ENCODE results near the gene FHAD1. TPM values are rescaled to one million over a fixed set of nuclear protein-coding genes. Genes with fewer than 3 reads are reported as not detected.

Gene FHAD1
- total RNA-seq, 1 donor from 2014 or later, result 0.32 TPM

- DNase-seq (ENCODE audit: low spot score), result no peak
- intact Hi-C loops (cut with DNase I), result loop anchor here (1.0 to 2.0 kb wide), 2 partner anchors 119 to 144 kb away; partner anchors contain the start of gene TMEM51
These were observed 25.2 kb downstream of the FHAD1 start for GRCh38 chr1:15272009-15272781.

DNA sequence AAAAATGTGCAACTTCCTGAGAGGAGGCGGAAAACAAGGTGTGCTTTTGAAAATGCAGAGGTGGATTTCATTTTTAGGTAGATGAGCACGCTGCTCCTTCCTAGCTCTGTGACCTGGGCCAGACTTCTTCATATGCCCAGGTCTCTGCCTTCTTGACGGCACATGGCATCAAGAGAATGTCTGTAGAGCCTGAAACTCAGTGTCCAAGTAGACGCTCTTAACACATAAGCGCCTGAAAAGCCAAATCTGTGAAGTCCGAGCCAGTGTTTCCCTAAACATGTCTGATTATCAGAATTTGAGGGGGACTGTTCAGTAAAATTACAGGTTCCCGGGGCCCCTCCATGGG, 25.7 kb downstream of the FHAD1 start:
- intact Hi-C loops (cut with DNase I), result loop anchor here (1.0 to 2.0 kb wide), 2 partner anchors 120 to 144 kb away; partner anchors contain the start of gene TMEM51
- DNase-seq (ENCODE audit: low spot score), result no peak

DNA sequence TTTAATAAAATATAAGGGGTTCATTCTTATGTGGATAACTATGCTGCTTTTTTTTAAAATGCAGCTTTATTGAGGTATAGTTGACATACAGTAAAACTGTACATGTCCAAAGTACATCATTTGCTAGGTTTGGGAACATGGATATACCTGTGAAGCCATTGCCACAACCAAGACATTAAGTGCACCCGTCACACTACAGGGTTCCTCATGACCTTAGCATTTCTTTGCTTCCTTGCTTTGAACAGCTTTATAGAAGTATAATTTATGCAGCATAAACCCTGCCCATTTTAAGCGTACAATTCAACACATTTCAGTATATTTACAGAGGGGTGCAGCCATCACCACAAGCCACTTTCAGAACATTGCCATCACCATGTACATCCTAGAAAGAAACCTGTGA, 26.3 kb downstream of the FHAD1 start:
- intact Hi-C loops (cut with DNase I), result loop anchor here (2.0 kb wide), 1 partner anchor 120 kb away; the partner anchor contains the start of gene TMEM51
- DNase-seq (ENCODE audit: low spot score), result no peak

DNA sequence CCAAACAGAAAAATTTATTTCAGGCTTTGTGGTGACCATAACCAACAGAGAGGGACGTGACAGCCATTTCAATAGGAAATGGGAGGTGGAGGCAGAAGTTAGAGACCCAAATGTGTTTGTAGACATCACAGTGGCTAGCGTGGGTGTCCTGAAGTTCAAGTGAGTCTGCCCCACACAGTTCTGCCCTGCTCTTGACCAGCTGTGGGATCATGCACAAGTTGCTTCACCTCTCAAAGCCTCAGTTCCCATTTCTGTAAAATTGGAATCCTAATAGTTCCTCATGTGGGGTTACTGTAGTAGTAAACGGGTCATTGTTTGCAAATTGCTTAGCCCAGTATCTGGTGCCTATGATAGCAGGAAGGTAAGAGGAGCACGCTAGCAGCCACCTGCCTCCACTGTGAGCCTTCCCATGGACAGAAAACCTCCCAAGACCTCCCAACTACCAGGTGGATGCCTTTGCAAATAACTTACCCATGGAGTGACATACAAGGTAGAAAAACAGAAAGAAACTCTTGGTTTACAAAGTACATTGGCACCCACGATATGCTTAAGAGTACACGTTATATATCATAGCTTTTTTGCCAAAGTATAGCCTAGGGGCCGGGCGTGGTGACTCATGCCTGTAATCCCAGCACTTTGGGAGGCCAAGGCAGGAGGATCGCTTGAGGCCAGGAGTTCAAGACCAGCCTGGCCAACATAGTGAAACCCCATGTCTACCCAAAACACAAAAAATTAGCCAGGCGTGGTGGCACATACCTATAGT, 29.1 kb downstream of the FHAD1 start:
- intact Hi-C loops (cut with DNase I), result no loop called here
- no peak for DNase-seq (ENCODE audit: low spot score)

GRCh38 chr1:15276691-15277446, 29.8 kb downstream of the FHAD1 start:
- DNase-seq (ENCODE audit: low spot score), result no peak
- intact Hi-C loops (cut with DNase I), result no loop called here

GRCh38 chr1:15277447-15277838, 30.4 kb downstream of the FHAD1 start:
- no peak for DNase-seq (ENCODE audit: low spot score)
- intact Hi-C loops (cut with DNase I), result no loop called here

DNA sequence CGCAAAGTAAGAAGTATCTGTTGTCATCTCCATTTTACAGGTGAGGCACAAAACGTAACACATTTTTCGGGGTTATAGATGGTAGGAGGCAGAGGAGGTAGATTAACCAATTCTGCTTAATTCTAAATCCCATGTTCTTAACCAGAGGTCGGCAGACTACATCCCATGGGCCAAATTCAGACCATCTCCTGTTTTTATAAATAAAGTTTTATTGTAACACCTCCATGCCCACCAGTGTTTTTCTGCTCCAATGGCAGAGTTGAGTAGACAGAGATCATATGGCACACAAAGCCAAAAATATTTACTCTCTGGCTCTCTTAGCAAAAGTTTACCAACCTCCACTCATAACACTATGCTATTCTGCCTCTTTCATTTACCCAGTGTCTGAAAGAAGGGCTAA, 30.9 kb downstream of the FHAD1 start:
- DNase-seq (ENCODE audit: low spot score), result no peak
- intact Hi-C loops (cut with DNase I), result no loop called here

GRCh38 chr1:15279576-15280230, 32.7 kb downstream of the FHAD1 start:
- intact Hi-C loops (cut with DNase I), result no loop called here
- DNase-seq (ENCODE audit: low spot score), result no peak

DNA sequence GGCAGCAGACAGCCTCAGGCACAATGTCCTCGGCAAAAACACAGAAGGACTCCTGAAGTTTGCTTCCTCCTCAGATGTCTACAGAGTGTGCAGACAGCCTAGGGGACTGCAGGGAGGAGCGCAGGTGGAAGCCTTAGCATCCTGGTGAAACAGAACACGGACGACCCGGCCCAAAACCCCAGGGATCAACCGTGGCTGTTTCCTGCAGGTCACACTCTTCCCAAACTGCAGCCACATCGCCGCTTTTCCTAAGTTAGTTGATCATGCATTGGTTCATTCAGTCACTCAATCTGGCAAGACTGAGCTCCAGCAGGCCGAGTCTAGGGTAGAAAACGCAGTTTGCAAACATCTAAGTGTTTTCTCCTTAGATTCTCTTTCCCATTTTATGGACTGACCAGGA, 33.4 kb downstream of the FHAD1 start:
- DNase-seq (ENCODE audit: low spot score), result no peak
- intact Hi-C loops (cut with DNase I), result no loop called here

- intact Hi-C loops (cut with DNase I), result no loop called here
- DNase-seq (ENCODE audit: low spot score), result no peak
These were observed 35.0 kb downstream of the FHAD1 start for GRCh38 chr1:15282038-15282437.

DNA sequence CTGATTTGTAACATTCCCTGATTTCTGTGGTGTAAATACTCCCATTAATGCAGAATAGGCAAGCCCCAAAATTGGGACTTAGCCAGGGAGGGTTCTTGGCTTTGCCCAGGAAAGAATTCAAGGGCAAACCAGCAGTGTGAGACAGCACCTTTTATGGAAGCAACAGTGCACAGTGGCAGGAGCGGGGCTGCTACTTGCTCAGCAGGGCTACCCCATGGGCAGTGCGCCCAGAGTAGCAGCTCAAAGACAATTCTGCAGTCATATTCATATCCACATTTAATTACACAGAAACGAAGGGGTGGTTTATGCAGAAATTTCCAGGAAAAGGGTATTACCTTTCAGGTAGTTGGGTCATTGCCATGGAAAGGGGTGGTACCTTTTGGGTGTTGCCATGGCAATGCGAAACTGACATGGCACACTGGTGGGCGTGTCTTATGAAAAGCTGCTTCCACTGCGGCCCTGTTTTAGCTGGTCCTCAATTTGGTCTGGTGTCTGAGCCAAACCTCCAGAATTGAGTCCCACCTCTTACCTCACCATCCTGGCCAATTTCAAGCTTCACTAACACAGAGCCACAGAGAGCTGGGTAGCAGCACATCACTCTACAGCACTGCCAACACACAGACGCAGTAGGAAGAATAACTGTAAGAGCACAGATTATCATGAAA, 35.9 kb downstream of the FHAD1 start:
- intact Hi-C loops (cut with DNase I), result no loop called here
- DNase-seq (ENCODE audit: low spot score), result no peak

DNA sequence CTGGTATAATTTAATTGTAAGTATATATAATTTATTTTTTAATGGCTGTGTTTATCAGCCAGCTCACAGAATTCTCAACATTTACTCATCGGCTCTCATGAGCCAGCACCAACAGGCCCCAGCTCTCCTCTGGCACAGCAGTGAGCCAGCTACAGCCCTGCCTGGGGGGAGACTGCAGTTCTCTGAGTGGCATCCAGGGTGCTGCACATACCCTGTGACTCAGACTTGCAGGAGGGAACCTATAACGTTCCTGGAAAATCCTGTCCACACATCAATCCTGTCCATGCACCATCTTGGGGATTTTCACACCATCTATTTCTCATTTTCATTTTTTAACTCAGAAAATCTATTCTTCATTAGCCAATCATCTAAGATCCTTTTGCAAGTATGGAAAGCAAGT, 36.5 kb downstream of the FHAD1 start:
- intact Hi-C loops (cut with DNase I), result no loop called here
- DNase-seq (ENCODE audit: low spot score), result no peak

GRCh38 chr1:15286452-15286851, 39.4 kb downstream of the FHAD1 start:
- intact Hi-C loops (cut with DNase I), result no loop called here
- DNase-seq (ENCODE audit: low spot score), result no peak

GRCh38 chr1:15287035-15287979, 40.3 kb downstream of the FHAD1 start:
- intact Hi-C loops (cut with DNase I), result no loop called here

GRCh38 chr1:15288173-15288926, 41.3 kb downstream of the FHAD1 start:
- intact Hi-C loops (cut with DNase I), result no loop called here
- DNase-seq (ENCODE audit: low spot score), result no peak

More at GRCh38 chr1:15287035-15287979, 40.3 kb downstream of the FHAD1 start:
- DNase-seq (ENCODE audit: low spot score), result no peak

DNA sequence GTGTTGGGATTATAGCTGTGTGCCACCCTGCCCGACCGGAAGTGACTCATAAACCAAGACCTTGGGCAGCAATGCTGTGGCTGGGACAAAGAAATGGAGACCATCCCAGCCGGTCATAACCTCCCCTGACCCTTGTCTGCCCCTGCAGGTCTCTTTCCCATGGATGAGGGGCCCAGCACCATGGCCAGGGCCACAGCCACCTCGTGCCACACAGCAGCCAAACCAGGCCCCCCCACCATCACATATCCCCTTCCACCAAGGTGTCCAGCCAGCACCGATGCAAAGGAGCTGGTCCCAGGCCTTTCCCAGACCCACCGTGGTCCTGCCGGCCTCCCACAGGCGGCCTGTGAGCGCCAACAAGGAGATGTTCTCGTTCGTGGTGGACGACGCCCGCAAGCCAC, 42.2 kb downstream of the FHAD1 start:
- intact Hi-C loops (cut with DNase I), result no loop called here
- DNase-seq (ENCODE audit: low spot score), result no peak

DNA sequence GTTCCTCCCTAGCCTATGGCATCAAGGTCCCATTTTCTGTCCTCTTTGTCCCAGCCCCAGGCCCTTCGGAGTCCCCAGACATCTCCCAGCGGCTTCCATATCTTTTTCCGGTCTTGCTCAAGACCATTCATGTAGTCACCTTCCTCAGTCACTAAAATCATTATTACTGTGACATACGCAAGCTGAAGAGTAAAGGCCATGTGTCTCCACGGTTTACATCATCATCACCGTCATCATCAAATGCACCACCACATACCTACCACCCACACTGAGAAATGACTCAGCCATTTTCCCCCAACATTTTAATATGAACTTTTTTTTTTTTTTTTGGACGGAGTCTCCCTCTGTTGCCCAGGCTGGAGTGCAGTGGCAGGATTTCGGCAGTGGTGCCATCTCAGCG, 43.4 kb downstream of the FHAD1 start:
- intact Hi-C loops (cut with DNase I), result no loop called here
- no peak for DNase-seq (ENCODE audit: low spot score)

Data from cardiac septum (tissue), 1 donor.